Measurements from ENCODE around the gene ACSL1. TPM values are rescaled to one million over a fixed set of nuclear protein-coding genes. Genes with fewer than 3 reads are reported as not detected.

The ACSL1 gene
- total and polyA plus RNA-seq, 9 of the 15 experiments (the other 6 are each of a cell fraction or from before 2014, with no cell fraction given) = 6.7 to 24.1 (median 15.0) TPM

GRCh38 chr4:184815046-184815877 is 10.5 kb downstream of the ACSL1 start (continued):
- TF ChIP-seq, protein P1, sequence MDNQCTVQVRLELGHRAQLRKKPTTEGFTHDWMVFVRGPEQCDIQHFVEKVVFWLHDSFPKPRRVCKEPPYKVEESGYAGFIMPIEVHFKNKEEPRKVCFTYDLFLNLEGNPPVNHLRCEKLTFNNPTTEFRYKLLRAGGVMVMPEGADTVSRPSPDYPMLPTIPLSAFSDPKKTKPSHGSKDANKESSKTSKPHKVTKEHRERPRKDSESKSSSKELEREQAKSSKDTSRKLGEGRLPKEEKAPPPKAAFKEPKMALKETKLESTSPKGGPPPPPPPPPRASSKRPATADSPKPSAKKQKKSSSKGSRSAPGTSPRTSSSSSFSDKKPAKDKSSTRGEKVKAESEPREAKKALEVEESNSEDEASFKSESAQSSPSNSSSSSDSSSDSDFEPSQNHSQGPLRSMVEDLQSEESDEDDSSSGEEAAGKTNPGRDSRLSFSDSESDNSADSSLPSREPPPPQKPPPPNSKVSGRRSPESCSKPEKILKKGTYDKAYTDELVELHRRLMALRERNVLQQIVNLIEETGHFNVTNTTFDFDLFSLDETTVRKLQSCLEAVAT (IDR thresholded peaks at IDR 0.05) = no peak
- TF ChIP-seq GABPA (tag; conservative IDR thresholded peaks at IDR 0.05; ENCODE audit: low read depth) (0 out of 2 replicates have a peak, but pooled peaks have one; percentile 20), ATF7 (IDR thresholded peaks at IDR 0.05) (peak; percentile 71), ZNF655 (CRISPR knock-in tag; IDR thresholded peaks at IDR 0.05) (no peak), DMBX1 (CRISPR knock-in tag; IDR thresholded peaks at IDR 0.05; ENCODE audit: borderline replicate concordance) (no peak), SMAD2 (IDR thresholded peaks at IDR 0.05; ENCODE audit: low read depth, low read length) (no peak), ZNF24 (IDR thresholded peaks at IDR 0.05) (no peak), BRD9 (IDR thresholded peaks at IDR 0.05; ENCODE audit: low read depth, partially characterized antibody) (no peak), RBM14 (IDR thresholded peaks at IDR 0.05; ENCODE audit: borderline replicate concordance, insufficient read depth, low read depth, low read length) (no peak), TCF7L2 (IDR thresholded peaks at IDR 0.05; ENCODE audit: low read depth, low read length) (no peak), ARHGAP35 (IDR thresholded peaks at IDR 0.05; ENCODE audit: partially characterized antibody) (no peak), HMGN3 (IDR thresholded peaks at IDR 0.05; ENCODE audit: borderline replicate concordance, extremely low read depth, insufficient read length, low read depth, low read length) (no peak), MEF2D (tag; conservative IDR thresholded peaks at IDR 0.05; ENCODE audit: low read depth) (peak; percentile 94), THRAP3 (IDR thresholded peaks at IDR 0.05; ENCODE audit: borderline replicate concordance) (no peak), HDAC2 (IDR thresholded peaks at IDR 0.05) (0 out of 2 replicates have a peak, but pooled peaks have one; percentile 42), ZNF699 (CRISPR knock-in tag; IDR thresholded peaks at IDR 0.05; ENCODE audit: insufficient replicate concordance) (no peak), FOSL1 (tag; conservative IDR thresholded peaks at IDR 0.05) (peak; percentile 87)
- TF ChIP-seq, protein P2, sequence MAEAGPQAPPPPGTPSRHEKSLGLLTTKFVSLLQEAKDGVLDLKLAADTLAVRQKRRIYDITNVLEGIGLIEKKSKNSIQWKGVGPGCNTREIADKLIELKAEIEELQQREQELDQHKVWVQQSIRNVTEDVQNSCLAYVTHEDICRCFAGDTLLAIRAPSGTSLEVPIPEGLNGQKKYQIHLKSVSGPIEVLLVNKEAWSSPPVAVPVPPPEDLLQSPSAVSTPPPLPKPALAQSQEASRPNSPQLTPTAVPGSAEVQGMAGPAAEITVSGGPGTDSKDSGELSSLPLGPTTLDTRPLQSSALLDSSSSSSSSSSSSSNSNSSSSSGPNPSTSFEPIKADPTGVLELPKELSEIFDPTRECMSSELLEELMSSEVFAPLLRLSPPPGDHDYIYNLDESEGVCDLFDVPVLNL (CRISPR knock-in tag; IDR thresholded peaks at IDR 0.05; ENCODE audit: low read depth) = no peak
- TF ChIP-seq, protein P3, sequence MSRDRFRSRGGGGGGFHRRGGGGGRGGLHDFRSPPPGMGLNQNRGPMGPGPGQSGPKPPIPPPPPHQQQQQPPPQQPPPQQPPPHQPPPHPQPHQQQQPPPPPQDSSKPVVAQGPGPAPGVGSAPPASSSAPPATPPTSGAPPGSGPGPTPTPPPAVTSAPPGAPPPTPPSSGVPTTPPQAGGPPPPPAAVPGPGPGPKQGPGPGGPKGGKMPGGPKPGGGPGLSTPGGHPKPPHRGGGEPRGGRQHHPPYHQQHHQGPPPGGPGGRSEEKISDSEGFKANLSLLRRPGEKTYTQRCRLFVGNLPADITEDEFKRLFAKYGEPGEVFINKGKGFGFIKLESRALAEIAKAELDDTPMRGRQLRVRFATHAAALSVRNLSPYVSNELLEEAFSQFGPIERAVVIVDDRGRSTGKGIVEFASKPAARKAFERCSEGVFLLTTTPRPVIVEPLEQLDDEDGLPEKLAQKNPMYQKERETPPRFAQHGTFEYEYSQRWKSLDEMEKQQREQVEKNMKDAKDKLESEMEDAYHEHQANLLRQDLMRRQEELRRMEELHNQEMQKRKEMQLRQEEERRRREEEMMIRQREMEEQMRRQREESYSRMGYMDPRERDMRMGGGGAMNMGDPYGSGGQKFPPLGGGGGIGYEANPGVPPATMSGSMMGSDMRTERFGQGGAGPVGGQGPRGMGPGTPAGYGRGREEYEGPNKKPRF (IDR thresholded peaks at IDR 0.05; ENCODE audit: low read depth, low read length) = no peak
- TF ChIP-seq, protein P4, sequence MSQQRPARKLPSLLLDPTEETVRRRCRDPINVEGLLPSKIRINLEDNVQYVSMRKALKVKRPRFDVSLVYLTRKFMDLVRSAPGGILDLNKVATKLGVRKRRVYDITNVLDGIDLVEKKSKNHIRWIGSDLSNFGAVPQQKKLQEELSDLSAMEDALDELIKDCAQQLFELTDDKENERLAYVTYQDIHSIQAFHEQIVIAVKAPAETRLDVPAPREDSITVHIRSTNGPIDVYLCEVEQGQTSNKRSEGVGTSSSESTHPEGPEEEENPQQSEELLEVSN (IDR thresholded peaks at IDR 0.05; ENCODE audit: borderline replicate concordance in 1 of 2, extremely low read depth in 1 of 2, insufficient read depth in 1 of 2, insufficient read length in 1 of 2, low read depth in 1 of 2, low read length in 1 of 2, poor library complexity in 1 of 2, severe bottlenecking in 1 of 2) = no peak

Data from K562 (cell line).